ENCODE data around the gene MSRB3.
"Not testable (repeated sequence)": the region's sequence is repeated elsewhere in the genome, so short reads cannot be mapped to it uniquely, and the experiment has no call there.

Gene MSRB3

GRCh38 chr12:65446901-65447300 lies 168.4 kb downstream of the MSRB3 start:
- H3K9me3 ChIP-seq (ENCODE audit: low read depth, low read length) = no peaks in the 10 kb centered on the region
- TF ChIP-seq FOXP2 (optimal IDR thresholded peaks at IDR 0.05; ENCODE audit: control extremely low read depth, extremely low read length, insufficient read depth) (no peak), EZH2 (IDR thresholded peaks at IDR 0.05) (no peak), POLR2AphosphoS5 (IDR thresholded peaks at IDR 0.05; ENCODE audit: borderline replicate concordance, low read depth, low read length) (no peak)

GRCh38 chr12:65449400-65449799 lies 170.9 kb downstream of the MSRB3 start:
- Histone ChIP-seq H3K4me3 (no peak overlapping the region), H3K36me3 (ENCODE audit: insufficient read depth, low read length) (no peaks in the 10 kb centered on the region), H3K9me3 (ENCODE audit: low read depth, low read length) (no peaks in the 10 kb centered on the region), H3K9ac (ENCODE audit: insufficient read length) (no peak overlapping the region), H3K27ac (no peak overlapping the region)
- DNase-seq (ENCODE audit: low read depth, low spot score) = no peak
- TF ChIP-seq FOXP2 (optimal IDR thresholded peaks at IDR 0.05; ENCODE audit: control extremely low read depth, extremely low read length, insufficient read depth) (no peak), POLR2AphosphoS5 (IDR thresholded peaks at IDR 0.05; ENCODE audit: borderline replicate concordance, low read depth, low read length) (no peak), EZH2 (IDR thresholded peaks at IDR 0.05) (no peak)

More at GRCh38 chr12:65446901-65447300, 168.4 kb downstream of the MSRB3 start:
- H3K9ac ChIP-seq (ENCODE audit: insufficient read length) = no peak overlapping the region
- no peak for DNase-seq (ENCODE audit: low read depth, low spot score)
- no peak overlapping the region for H3K27ac ChIP-seq
- no peaks in the 10 kb centered on the region for H3K36me3 ChIP-seq (ENCODE audit: insufficient read depth, low read length)
- H3K4me3 ChIP-seq = no peak overlapping the region

GRCh38 chr12:65450625-65451024 lies 172.1 kb downstream of the MSRB3 start:
- no peak for DNase-seq (ENCODE audit: low read depth, low spot score)
- TF ChIP-seq EZH2 (IDR thresholded peaks at IDR 0.05) (no peak), FOXP2 (optimal IDR thresholded peaks at IDR 0.05; ENCODE audit: control extremely low read depth, extremely low read length, insufficient read depth) (no peak), POLR2AphosphoS5 (IDR thresholded peaks at IDR 0.05; ENCODE audit: borderline replicate concordance, low read depth, low read length) (no peak)
- Histone ChIP-seq H3K36me3 (ENCODE audit: insufficient read depth, low read length) (no peaks in the 10 kb centered on the region), H3K9me3 (ENCODE audit: low read depth, low read length) (no peaks in the 10 kb centered on the region), H3K27ac (no peak overlapping the region), H3K4me3 (no peak overlapping the region), H3K9ac (ENCODE audit: insufficient read length) (no peak overlapping the region)

- no peak for DNase-seq (ENCODE audit: low read depth, low spot score)
- TF ChIP-seq POLR2AphosphoS5 (IDR thresholded peaks at IDR 0.05; ENCODE audit: borderline replicate concordance, low read depth, low read length) (no peak), EZH2 (IDR thresholded peaks at IDR 0.05) (no peak), FOXP2 (optimal IDR thresholded peaks at IDR 0.05; ENCODE audit: control extremely low read depth, extremely low read length, insufficient read depth) (no peak)
- no peaks in the 10 kb centered on the region for H3K36me3 ChIP-seq (ENCODE audit: insufficient read depth, low read length)
- no peak overlapping the region for H3K27ac ChIP-seq
- no peaks in the 10 kb centered on the region for H3K9me3 ChIP-seq (ENCODE audit: low read depth, low read length)
- no peak overlapping the region for H3K4me3 ChIP-seq
- no peak overlapping the region for H3K9ac ChIP-seq (ENCODE audit: insufficient read length)
Measured at GRCh38 chr12:65454115-65454787, 175.8 kb downstream of the MSRB3 start.

GRCh38 chr12:65457341-65457740 lies 178.9 kb downstream of the MSRB3 start:
- DNase-seq (ENCODE audit: low read depth, low spot score); H3K27ac ChIP-seq; H3K36me3 ChIP-seq (ENCODE audit: insufficient read depth, low read length); H3K9ac ChIP-seq (ENCODE audit: insufficient read length); H3K4me3 ChIP-seq; H3K9me3 ChIP-seq (ENCODE audit: low read depth, low read length): not testable (repeated sequence)

- no peak overlapping the region for H3K4me3 ChIP-seq
- no peak overlapping the region for H3K27ac ChIP-seq
- H3K9me3 ChIP-seq (ENCODE audit: low read depth, low read length) = no peaks in the 10 kb centered on the region
- no peaks in the 10 kb centered on the region for H3K36me3 ChIP-seq (ENCODE audit: insufficient read depth, low read length)
- no peak for DNase-seq (ENCODE audit: low read depth, low spot score)
- TF ChIP-seq POLR2AphosphoS5 (IDR thresholded peaks at IDR 0.05; ENCODE audit: borderline replicate concordance, low read depth, low read length) (no peak), FOXP2 (optimal IDR thresholded peaks at IDR 0.05; ENCODE audit: control extremely low read depth, extremely low read length, insufficient read depth) (no peak), EZH2 (IDR thresholded peaks at IDR 0.05) (no peak)
- no peak overlapping the region for H3K9ac ChIP-seq (ENCODE audit: insufficient read length)
Measured at GRCh38 chr12:65458718-65459117, 180.2 kb downstream of the MSRB3 start.

- Histone ChIP-seq H3K4me3 (no peak overlapping the region), H3K9ac (ENCODE audit: insufficient read length) (no peak overlapping the region), H3K27ac (no peak overlapping the region), H3K9me3 (ENCODE audit: low read depth, low read length) (no peaks in the 10 kb centered on the region), H3K36me3 (ENCODE audit: insufficient read depth, low read length) (no peaks in the 10 kb centered on the region)
- DNase-seq (ENCODE audit: low read depth, low spot score) = no peak
- no peak for TF ChIP-seq POLR2AphosphoS5 (IDR thresholded peaks at IDR 0.05; ENCODE audit: borderline replicate concordance, low read depth, low read length)
- TF ChIP-seq FOXP2 (optimal IDR thresholded peaks at IDR 0.05; ENCODE audit: control extremely low read depth, extremely low read length, insufficient read depth) = no peak
- TF ChIP-seq EZH2 (IDR thresholded peaks at IDR 0.05) = no peak
Measured at GRCh38 chr12:65459545-65459944, 181.1 kb downstream of the MSRB3 start.

GRCh38 chr12:65460063-65460462 lies 181.6 kb downstream of the MSRB3 start:
- no peak for DNase-seq (ENCODE audit: low read depth, low spot score)
- no peak for TF ChIP-seq FOXP2 (optimal IDR thresholded peaks at IDR 0.05; ENCODE audit: control extremely low read depth, extremely low read length, insufficient read depth)
- no peak for TF ChIP-seq POLR2AphosphoS5 (IDR thresholded peaks at IDR 0.05; ENCODE audit: borderline replicate concordance, low read depth, low read length)
- TF ChIP-seq EZH2 (IDR thresholded peaks at IDR 0.05) = no peak

GRCh38 chr12:65461017-65461416 lies 182.5 kb downstream of the MSRB3 start:
- H3K36me3 ChIP-seq (ENCODE audit: insufficient read depth, low read length) = no peaks in the 10 kb centered on the region
- no peak overlapping the region for H3K9ac ChIP-seq (ENCODE audit: insufficient read length)
- no peak overlapping the region for H3K4me3 ChIP-seq
- no peaks in the 10 kb centered on the region for H3K9me3 ChIP-seq (ENCODE audit: low read depth, low read length)
- no peak for DNase-seq (ENCODE audit: low read depth, low spot score)
- TF ChIP-seq POLR2AphosphoS5 (IDR thresholded peaks at IDR 0.05; ENCODE audit: borderline replicate concordance, low read depth, low read length) (no peak), FOXP2 (optimal IDR thresholded peaks at IDR 0.05; ENCODE audit: control extremely low read depth, extremely low read length, insufficient read depth) (no peak), EZH2 (IDR thresholded peaks at IDR 0.05) (no peak)
- no peak overlapping the region for H3K27ac ChIP-seq

More at GRCh38 chr12:65460063-65460462, 181.6 kb downstream of the MSRB3 start:
- Histone ChIP-seq H3K27ac (no peak overlapping the region), H3K4me3 (no peak overlapping the region), H3K36me3 (ENCODE audit: insufficient read depth, low read length) (no peaks in the 10 kb centered on the region), H3K9ac (ENCODE audit: insufficient read length) (no peak overlapping the region), H3K9me3 (ENCODE audit: low read depth, low read length) (no peaks in the 10 kb centered on the region)
